ENCODE results near the gene JARID2.

JARID2 gene

DNA sequence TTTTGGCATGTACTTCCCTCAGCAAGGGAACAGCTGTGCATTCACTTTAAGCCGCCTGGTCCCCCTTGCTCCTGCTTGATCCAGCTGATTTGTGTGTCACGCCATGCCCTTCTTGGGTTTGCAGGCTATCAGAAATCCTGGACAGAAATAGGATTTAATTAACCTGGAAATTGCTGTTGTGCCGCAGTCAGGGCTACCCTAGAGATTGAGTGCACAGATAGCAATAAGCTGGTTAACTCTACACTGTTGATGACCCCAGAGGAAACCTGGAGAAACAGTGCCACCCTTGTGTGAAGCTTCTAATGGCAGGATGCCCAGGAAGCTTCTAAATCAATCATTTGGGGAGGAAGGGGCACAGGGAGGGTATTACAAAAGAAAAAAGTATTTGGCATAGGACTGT is 199.0 kb downstream of the JARID2 start:
- no peak for DNase-seq

GRCh38 chr6:15447546-15448267 is 201.8 kb downstream of the JARID2 start:
- Mint-ChIP-seq H3K4me1 (peaks cover 64% of the 10 kb centered on the region), H3K36me3 (ENCODE audit: low read depth) (peaks cover 7% of the 10 kb centered on the region), H3K27me3 (no peaks in the 10 kb centered on the region), H3K4me3 (no peak overlapping the region), H3K27ac (peak overlapping the region; percentile 46), H3K9me3 (no peaks in the 10 kb centered on the region)
- DNase-seq (no peak), ATAC-seq (no peak)

More for the DNA sequence above, 199.0 kb downstream of the JARID2 start:
- Mint-ChIP-seq H3K36me3 (ENCODE audit: low read depth) (peaks cover 1% of the 10 kb centered on the region), H3K9me3 (no peaks in the 10 kb centered on the region), H3K27me3 (no peaks in the 10 kb centered on the region), H3K27ac (no peak overlapping the region), H3K4me1 (peaks cover 61% of the 10 kb centered on the region), H3K4me3 (no peak overlapping the region)
- ATAC-seq: no peak

DNA sequence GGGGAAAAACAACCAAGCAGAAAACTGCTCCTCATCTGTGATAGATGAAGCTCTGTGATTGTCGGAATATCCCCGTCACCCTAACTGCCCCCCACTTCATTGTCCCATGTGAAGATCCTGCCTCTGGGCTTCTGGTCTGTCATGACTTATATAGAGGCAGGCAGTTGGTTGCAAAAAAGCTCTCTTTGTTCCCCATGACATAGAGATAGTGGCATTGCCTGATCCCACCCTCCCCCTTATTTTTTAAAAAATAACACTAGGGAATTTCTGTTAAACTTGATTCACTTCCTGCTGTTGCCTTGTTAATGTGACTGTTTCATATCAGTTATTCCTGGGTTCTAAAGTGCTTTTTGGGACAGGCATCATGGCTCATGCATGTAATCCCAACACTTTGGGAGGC is 203.1 kb downstream of the JARID2 start:
- H3K27ac Mint-ChIP-seq: no peak overlapping the region
- H3K9me3 Mint-ChIP-seq: no peaks in the 10 kb centered on the region
- H3K4me1 Mint-ChIP-seq: peaks cover 70% of the 10 kb centered on the region
- no peak for DNase-seq
- H3K36me3 Mint-ChIP-seq (ENCODE audit: low read depth): peaks cover 18% of the 10 kb centered on the region
- ATAC-seq: no peak
- no peaks in the 10 kb centered on the region for H3K27me3 Mint-ChIP-seq
- H3K4me3 Mint-ChIP-seq: no peak overlapping the region

DNA sequence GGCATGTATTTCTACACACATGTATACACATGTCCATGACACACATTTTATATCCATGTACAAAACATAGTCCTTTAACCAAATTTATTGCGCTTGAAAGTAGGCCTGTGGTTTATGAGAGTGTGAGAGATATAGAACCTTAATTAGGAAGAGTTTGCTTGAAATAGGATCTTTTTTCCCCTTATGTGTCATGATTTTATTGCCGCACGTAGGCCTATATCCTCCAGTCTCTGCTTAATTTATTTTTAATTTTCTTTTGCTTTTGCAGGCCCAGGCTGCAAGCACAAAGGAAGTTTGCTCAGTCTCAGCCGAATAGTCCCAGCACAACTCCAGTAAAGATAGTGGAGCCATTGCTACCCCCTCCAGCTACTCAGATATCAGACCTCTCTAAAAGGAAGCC is 205.9 kb downstream of the JARID2 start:
- no peak for ATAC-seq
- Mint-ChIP-seq H3K36me3 (ENCODE audit: low read depth) (peaks cover 36% of the 10 kb centered on the region), H3K4me3 (peak overlapping the region; percentile 39)

DNA sequence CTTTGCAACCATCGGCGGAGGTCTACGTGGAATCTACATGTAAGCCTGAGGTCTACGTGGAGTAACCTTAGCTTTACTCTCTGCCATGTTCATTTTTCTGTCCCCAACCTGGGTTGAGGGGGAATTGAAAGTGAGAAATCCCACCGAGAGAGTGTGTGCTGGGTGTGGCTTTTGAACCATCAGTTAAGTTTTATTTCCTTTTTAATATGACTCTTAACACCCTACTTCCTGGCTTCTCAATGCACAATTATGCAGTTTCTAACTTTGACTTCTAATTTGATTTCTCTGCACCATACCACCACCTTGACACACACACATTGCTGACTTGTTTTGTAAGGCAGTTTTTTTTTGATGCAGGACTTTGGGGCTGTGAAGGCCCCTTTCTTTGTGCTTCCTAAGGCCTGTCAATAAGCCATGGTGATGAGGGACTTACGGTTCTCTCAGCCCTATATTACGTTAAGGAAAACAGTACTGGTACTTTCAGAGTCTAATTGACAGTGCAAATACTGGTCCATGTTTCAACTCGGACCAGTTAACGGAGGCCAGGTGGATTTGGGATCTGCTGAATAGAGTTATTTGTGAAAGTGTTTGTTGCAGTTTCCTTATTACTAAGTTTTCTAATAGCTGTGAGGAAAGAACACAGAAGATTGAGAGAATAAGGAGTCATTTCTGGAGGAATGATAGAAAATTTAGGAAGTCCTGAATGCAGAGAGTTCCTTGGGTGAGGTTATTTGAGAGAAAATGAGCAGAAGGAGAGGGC is 206.5 kb downstream of the JARID2 start:
- peaks cover 67% of the 10 kb centered on the region for H3K4me1 Mint-ChIP-seq
- no peak for DNase-seq
- peaks cover 38% of the 10 kb centered on the region for H3K36me3 Mint-ChIP-seq (ENCODE audit: low read depth)
- H3K27ac Mint-ChIP-seq: peak overlapping the region; percentile 75
- ATAC-seq: peak; percentile 54
- H3K27me3 Mint-ChIP-seq: no peaks in the 10 kb centered on the region
- H3K4me3 Mint-ChIP-seq: peak overlapping the region; percentile 39
- H3K9me3 Mint-ChIP-seq: no peaks in the 10 kb centered on the region

More for the DNA sequence above, 205.9 kb downstream of the JARID2 start:
- H3K27me3 Mint-ChIP-seq: no peaks in the 10 kb centered on the region
- DNase-seq: no peak
- H3K27ac Mint-ChIP-seq: peak overlapping the region; percentile 75
- H3K4me1 Mint-ChIP-seq: peaks cover 68% of the 10 kb centered on the region
- no peaks in the 10 kb centered on the region for H3K9me3 Mint-ChIP-seq

- no peak for ATAC-seq
- H3K4me1 Mint-ChIP-seq: peaks cover 65% of the 10 kb centered on the region
- H3K27me3 Mint-ChIP-seq: no peaks in the 10 kb centered on the region
- no peaks in the 10 kb centered on the region for H3K9me3 Mint-ChIP-seq
- DNase-seq: no peak
- peaks cover 38% of the 10 kb centered on the region for H3K36me3 Mint-ChIP-seq (ENCODE audit: low read depth)
- H3K27ac Mint-ChIP-seq: peak overlapping the region; percentile 5
- H3K4me3 Mint-ChIP-seq: no peak overlapping the region
Observed at GRCh38 chr6:15453186-15453585, 207.3 kb downstream of the JARID2 start.

- Mint-ChIP-seq H3K4me3 (no peak overlapping the region), H3K36me3 (ENCODE audit: low read depth) (peaks cover 37% of the 10 kb centered on the region), H3K27me3 (no peaks in the 10 kb centered on the region), H3K4me1 (peaks cover 67% of the 10 kb centered on the region), H3K9me3 (no peaks in the 10 kb centered on the region), H3K27ac (peak overlapping the region; percentile 5)
- ATAC-seq (no peak), DNase-seq (no peak)
Observed at GRCh38 chr6:15453622-15454021, 207.8 kb downstream of the JARID2 start.

GRCh38 chr6:15456422-15456821 is 210.6 kb downstream of the JARID2 start:
- Mint-ChIP-seq H3K9me3 (no peaks in the 10 kb centered on the region), H3K4me3 (no peak overlapping the region), H3K27ac (no peak overlapping the region), H3K36me3 (ENCODE audit: low read depth) (peaks cover 39% of the 10 kb centered on the region), H3K4me1 (peaks cover 68% of the 10 kb centered on the region), H3K27me3 (no peaks in the 10 kb centered on the region)
- no peak for ATAC-seq
- DNase-seq: no peak

DNA sequence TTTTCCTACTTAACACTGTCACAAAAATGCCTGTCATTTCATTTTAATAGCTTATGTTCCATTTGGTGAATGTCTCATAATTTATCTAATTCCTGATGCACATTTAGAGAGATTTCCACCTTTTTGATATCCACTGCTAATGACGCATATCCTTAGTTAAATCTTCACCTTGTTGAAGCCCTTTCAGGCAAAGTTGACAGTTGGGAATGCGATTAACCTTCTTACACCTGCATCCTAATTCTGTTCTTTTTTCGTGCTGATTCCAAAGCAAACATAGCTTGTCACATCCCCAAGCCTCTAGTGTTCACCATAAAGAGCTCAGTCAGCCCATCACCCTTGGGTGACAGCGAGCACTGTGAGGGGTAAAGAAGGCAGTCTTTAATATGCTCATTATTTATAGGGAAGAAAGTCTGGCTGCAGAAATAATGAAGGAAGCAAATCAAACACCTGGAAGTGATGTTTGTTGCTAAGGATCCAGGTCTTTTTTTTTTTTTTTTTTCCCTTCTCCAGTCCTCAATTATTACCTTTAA is 211.3 kb downstream of the JARID2 start:
- ATAC-seq (no peak), DNase-seq (no peak)
- H3K27ac Mint-ChIP-seq: peak overlapping the region; percentile 21
- H3K4me1 Mint-ChIP-seq: peaks cover 68% of the 10 kb centered on the region
- no peaks in the 10 kb centered on the region for H3K27me3 Mint-ChIP-seq
- H3K36me3 Mint-ChIP-seq (ENCODE audit: low read depth): peaks cover 37% of the 10 kb centered on the region
- H3K9me3 Mint-ChIP-seq: no peaks in the 10 kb centered on the region
- H3K4me3 Mint-ChIP-seq: peak overlapping the region; percentile 10

- no peak for ATAC-seq
- Mint-ChIP-seq H3K4me1 (peaks cover 68% of the 10 kb centered on the region), H3K27me3 (no peaks in the 10 kb centered on the region), H3K4me3 (no peak overlapping the region), H3K27ac (no peak overlapping the region), H3K36me3 (ENCODE audit: low read depth) (peaks cover 33% of the 10 kb centered on the region), H3K9me3 (no peaks in the 10 kb centered on the region)
- no peak for DNase-seq
Observed at GRCh38 chr6:15458021-15458459, 212.2 kb downstream of the JARID2 start.

DNA sequence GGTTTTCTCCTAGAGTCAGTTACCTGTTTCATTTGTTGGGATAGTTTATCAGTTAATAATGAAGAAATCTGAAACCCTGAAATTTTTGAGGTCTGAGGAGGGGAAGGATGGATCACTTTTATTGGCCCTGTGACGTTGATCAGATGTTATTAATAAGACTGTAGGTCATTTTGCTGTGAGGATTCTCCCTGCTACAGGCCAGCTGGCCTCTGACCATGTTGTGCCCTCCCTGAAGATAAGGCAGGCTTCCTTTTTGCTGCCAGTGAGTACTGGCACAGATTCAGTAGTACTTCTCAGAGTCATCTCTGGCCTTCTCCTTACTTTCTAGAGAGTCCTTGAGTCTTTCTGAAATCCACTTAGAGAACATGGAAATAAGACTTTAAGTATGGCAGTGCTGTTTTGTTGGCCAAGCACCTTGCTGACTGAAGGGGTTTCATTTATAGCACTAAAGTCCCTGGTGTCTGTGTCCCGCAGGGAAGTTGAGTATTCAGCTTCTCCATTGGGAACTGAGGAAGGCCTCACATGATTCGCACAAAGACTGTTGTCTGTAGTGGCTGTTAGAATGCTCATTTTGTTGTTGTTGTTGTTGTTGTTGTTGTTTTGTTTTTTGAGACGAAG is 214.3 kb downstream of the JARID2 start:
- Mint-ChIP-seq H3K27ac (peak overlapping the region; percentile 14), H3K27me3 (no peaks in the 10 kb centered on the region), H3K4me1 (peaks cover 67% of the 10 kb centered on the region), H3K9me3 (no peaks in the 10 kb centered on the region), H3K36me3 (ENCODE audit: low read depth) (peaks cover 24% of the 10 kb centered on the region), H3K4me3 (no peak overlapping the region)
- no peak for ATAC-seq
- no peak for DNase-seq

DNA sequence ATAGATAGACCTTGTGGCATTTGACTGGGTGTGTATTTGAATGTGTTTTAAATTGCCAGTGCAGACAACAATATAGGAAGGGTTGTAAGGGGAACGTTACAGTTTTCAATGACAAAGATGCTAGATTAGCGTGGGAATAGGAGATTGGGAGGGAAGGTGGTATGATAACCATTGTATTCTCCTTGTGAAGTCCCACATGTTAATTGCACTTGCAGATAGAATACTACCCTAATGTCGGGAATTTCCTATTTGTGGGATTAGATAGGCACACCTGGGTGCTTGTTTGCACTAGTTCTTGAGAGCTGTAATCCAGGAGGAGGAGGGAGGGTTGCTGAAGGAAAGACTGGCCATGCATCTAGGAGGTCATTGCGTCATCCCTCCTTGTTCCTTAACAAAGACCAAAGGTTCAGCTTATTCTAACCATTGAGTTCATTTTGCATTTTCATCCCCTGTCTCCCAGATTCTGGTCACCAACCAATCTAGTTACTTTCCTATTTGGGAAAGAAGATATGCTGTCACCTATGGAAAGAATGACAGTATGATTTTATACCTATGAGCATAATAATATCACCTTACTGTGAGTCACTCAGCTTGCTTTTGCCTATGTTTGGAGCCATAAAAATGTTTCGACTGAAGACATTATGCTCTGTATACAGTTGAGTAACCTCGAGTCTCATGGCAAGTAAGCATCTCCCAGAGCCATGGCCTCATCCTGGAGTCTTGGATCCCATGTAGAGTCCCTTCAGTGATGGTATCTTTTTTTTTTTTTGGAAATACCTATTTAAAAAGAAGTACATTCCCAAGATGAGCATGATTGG is 215.5 kb downstream of the JARID2 start:
- H3K4me3 Mint-ChIP-seq: no peak overlapping the region

DNA sequence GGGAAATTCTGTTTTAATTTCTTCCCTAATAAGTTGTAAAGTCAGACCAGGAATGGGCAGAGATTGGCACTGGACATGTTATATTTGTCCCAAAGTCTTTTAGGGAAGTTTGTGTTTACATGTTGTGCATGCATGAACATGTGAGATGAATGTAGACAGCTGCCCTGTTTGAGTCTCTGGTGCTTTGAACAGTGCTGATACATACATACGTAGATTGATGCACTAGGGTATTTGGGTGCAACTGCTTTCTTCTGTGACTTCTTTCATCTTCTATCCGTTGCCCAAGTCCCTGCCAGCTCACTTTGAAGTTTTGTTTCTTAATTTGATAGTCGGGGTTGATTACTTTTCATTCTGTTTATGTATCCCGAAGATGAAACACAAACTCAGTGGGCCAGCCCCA is 216.4 kb downstream of the JARID2 start:
- H3K4me1 Mint-ChIP-seq: peaks cover 60% of the 10 kb centered on the region
- DNase-seq: no peak

More for the DNA sequence above, 215.5 kb downstream of the JARID2 start:
- DNase-seq (no peak), ATAC-seq (peak; percentile 44)
- Mint-ChIP-seq H3K4me1 (peaks cover 65% of the 10 kb centered on the region), H3K27ac (peak overlapping the region; percentile 36), H3K9me3 (no peaks in the 10 kb centered on the region), H3K27me3 (no peaks in the 10 kb centered on the region), H3K36me3 (ENCODE audit: low read depth) (peaks cover 27% of the 10 kb centered on the region)

More for the DNA sequence above, 216.4 kb downstream of the JARID2 start:
- peaks cover 32% of the 10 kb centered on the region for H3K36me3 Mint-ChIP-seq (ENCODE audit: low read depth)
- H3K4me3 Mint-ChIP-seq: no peak overlapping the region
- ATAC-seq: no peak
- H3K27me3 Mint-ChIP-seq: no peaks in the 10 kb centered on the region
- no peaks in the 10 kb centered on the region for H3K9me3 Mint-ChIP-seq
- no peak overlapping the region for H3K27ac Mint-ChIP-seq

Measured in activated naive CD8-positive, alpha-beta T cell treated with anti-CD3 and anti-CD28 coated beads, Interleukin-2, amount 50 U/mL, for 24 hours (primary cell).